GM19238 (cell line): ENCODE data around the gene BICRA.
"Not testable (repeated sequence)": the region's sequence is repeated elsewhere in the genome, so short reads cannot be mapped to it uniquely, and the experiment has no call there.

Source experiments
- DNase-seq: peaks from one replicate; pipeline ENCODE4 v3.0.0; 2011; ENCODE audit warnings: low spot score; ENCODE audit not compliant: insufficient read length

The BICRA gene

DNA sequence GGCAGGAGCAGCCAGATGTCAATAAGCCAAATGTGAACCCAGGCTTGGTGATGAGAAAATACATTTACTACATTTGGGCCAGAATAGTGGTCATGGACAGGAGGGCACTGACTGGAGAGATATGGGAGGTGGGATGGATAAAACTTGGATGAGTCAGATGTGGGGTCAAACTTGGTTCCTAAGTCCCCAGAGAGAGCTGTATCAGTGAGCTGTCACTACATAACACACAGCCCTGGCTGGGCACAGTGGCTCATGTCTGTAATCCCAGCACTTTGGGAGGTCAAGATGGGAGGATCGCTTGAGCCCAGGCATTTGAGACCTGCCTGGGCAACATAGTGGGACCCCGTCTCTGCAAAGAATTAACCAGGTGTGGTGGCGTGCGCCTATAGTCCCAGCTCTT, 52.7 kb downstream of the BICRA start:
- no peak for DNase-seq

DNA sequence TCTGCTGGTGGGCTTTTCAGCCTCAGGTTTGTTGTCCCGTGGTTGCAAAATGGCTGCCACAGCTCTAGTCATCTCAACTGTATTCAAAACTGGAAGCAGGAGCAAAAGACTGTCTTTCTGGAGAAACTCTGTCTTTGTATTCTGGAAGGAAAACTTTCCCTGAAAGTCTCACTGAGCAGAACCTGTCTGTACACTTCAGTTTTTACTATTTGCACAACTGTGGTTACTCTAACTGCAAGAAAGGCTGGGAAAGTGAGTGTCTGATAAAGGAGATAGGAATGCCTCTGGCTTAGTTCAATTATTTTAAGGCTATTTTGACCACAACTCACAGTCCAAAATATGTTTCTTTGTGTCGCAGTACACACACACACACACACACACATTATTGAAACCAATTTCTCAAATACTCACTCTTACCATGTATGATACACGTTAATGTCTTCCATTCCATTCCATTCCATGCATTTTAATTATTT, 54.5 kb downstream of the BICRA start:
- no peak for DNase-seq

DNA sequence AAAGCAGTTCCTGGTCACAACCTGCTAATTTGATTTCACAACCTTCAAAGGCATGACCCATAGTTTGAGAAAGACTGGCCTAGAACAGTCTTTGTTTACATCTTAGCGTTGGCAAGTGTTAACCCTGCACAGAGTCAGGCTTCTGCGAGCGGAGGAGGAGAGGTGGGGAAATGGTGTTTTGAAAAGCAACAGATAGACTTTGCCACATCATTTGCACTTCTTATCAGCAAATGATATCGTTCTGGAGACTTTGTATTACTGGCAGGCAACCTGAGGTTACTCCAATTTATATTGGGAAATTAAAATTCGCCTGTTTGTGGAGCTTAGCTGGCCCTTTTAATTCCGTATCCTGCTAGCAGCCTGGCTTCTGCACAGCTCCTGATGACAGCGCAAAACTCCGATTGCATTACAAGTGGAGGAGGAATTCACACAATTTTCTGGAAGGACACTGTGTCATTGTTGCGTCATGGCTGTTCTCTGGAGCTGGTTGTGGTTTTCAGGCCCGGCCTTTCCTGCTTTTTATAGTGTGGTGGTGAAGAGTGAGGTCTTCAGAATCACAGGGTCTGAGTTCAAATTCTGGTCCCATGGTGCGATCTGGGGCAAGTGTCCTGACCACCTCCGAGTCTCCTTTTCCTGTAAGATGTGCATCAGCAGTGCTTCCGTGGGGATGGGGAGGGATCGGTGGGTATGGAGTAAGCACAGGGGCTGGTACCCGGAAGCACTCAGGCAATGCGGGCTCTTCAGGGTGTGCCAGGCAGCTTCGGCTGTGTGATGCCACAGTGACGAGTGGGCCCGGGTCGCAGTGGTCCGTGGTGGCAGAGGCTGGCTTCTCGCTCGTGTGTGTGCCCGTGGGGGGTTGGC, 55.2 kb downstream of the BICRA start:
- no peak for DNase-seq

DNA sequence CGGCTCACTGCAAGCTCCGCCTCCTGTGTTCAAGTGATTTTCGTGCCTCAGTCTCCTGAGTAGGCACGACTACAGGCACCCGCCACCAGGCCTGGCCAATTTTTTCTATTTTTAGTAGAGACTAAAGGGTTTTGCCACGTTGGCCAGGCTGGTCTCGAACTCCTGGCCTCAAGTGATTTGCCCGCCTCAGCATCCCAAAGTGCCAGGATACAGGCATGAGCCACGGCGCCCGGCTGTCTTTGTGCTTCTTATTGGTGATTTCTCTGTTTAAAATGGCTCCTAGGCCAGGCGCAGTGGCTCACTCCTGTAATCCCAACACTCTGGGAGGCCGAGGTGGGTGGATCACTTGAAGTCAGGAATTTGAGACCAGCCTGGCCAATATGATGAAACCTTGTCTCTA, 59.6 kb downstream of the BICRA start:
- DNase-seq = not testable (repeated sequence)

DNA sequence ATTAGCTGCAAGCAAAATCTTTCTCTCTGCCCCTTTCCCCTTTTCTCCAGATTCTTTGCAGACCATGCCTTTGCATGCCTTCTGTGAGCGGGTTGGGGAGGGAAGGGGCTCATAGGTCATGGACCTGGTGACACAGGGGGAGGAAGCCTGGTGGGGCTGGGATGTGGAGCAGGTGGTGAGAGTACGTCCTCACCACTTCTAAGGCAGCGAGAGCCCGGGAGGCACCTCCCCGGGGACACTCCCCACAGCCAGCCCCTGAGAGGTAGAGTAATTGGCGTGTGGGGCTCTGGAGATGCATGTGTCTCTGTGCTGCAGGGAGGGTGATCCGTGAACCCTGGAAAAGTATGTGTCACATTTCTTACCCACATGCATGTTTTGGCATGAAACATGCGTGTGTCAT, 61.8 kb downstream of the BICRA start:
- no peak for DNase-seq

DNA sequence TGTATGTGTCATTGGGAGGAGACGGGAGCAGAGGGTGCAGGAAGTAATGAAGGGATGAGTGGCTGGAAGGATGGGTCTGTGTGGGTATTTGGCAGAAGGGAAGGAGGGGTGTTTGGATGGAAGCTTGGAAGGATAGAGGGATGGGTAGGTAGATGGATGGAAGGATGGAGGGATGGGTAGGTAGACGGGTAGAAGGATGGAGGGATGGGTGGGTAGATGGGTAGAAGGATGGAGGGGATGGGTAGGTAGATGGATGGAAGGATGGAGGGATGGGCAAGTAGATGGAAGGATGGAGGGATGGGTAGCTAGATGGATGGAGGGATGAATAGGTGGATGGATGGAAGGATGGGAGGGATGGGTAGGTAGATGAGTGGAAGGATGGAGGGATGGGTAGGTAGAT, 62.6 kb downstream of the BICRA start:
- no peak for DNase-seq

DNA sequence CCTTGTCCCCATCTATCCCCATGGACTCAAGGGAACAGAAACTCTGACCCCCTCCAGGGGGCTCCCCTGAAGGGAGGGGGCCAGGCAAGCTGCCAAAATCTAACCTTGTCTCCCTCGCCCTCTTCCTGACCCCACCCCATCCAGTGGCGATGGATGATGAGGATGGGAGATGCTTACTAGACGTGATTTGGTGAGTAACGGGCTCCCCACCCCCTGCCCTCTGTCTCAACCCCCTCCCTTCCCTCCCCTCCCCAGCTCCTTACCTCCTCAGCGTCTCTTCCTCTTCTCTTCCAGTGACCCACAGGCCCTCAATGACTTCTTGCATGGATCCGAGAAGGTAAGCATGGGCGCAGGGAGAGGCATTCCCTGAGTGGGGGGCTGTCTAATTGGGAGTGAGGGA, 64.5 kb downstream of the BICRA start:
- DNase-seq = no peak

DNA sequence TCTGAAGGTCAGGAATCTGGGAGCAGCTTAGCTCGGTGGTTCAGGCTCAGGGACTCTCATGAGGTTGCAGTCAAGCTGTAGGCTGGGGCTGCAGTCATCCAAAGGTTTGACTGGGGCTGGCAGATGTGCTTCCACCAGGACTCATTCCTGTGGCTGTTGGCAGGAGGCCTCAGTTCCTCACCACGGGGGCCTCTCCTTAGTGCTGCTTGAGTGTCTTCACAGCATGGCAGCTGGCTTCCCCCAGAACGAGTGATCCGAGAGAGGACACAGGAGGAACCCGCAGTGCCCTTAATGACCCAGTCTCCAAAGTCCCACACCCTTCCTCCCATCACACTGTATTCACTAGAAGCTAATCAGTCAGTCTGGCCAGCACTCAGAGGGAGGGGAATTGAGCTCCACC, 65.6 kb downstream of the BICRA start:
- DNase-seq = no peak

DNA sequence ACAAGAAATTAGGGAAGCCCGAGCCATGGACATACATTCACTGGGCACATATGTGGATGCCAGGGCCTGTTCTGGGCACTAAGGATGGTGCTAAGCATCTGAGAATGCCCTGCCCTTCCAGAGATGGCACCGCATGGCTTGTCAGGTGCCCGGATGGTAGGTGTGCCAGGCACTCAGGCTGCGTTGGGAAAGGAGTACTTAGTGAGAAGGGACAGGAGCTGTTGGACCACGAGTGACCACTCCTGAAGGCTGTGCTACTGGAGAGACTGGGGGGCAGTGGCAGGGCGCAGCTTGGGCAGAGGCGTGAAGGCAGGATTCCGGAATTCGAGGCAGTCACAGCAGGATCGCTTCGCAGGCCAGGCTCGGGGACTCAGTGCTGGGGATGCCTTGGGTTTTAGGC, 66.3 kb downstream of the BICRA start:
- no peak for DNase-seq

DNA sequence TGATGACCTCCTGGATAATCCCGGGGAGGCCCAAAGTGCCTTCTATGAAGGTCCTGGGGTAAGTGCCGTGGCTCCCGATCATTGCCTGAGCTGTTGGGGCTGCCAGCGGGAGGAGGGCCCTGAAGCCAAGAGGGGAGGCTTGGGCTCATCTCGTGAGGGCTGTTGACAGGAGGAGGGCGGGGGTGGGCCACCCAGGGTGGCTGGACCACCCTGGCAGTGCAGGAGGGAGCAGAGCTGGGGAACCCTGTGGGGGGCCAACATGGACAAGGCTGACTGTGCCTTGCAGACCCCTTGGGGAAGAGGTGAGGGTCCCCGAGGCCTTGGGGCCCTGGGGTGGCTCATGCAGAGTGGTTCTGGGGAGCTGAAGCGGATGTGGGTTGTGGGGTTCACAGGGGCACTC, 66.9 kb downstream of the BICRA start:
- DNase-seq = no peak

DNA sequence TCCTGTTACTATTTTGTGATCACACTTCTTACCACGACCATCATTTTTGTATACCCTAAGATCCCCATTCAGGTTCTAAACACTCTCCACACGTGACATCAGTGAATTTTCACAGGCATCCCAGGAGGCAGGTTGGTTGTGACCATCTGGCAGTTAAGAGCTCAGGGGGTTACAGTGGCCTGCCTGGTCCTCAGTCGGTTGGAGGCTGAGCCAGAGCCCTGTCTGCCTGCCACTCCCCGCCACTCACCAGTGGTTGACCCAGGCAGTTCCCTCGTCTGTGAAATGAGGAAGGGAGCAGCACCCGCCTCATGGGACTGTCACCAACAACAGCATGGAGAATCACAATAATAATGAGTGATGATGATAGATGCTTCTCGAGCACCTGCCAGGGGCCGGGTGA, 67.9 kb downstream of the BICRA start:
- no peak for DNase-seq

DNA sequence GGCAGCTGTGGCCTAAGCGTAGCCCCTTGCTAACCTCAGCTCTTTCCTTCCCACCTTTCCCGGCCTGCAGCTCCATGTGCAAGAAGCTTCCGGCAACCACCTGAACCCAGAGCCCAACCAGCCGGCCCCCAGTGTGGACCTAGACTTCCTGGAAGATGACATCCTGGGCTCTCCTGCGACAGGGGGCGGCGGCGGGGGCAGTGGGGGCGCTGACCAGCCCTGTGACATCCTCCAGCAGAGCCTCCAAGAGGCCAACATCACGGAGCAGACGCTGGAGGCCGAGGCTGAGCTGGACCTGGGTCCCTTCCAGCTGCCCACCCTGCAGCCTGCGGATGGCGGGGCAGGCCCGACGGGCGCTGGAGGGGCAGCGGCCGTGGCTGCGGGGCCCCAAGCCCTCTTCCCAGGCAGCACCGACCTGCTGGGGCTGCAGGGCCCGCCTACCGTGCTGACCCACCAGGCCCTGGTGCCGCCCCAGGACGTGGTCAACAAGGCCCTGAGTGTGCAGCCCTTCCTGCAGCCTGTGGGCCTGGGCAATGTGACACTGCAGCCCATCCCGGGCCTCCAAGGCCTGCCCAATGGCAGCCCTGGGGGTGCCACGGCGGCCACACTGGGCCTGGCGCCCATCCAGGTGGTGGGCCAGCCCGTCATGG, 70.4 kb downstream of the BICRA start:
- no peak for DNase-seq

DNA sequence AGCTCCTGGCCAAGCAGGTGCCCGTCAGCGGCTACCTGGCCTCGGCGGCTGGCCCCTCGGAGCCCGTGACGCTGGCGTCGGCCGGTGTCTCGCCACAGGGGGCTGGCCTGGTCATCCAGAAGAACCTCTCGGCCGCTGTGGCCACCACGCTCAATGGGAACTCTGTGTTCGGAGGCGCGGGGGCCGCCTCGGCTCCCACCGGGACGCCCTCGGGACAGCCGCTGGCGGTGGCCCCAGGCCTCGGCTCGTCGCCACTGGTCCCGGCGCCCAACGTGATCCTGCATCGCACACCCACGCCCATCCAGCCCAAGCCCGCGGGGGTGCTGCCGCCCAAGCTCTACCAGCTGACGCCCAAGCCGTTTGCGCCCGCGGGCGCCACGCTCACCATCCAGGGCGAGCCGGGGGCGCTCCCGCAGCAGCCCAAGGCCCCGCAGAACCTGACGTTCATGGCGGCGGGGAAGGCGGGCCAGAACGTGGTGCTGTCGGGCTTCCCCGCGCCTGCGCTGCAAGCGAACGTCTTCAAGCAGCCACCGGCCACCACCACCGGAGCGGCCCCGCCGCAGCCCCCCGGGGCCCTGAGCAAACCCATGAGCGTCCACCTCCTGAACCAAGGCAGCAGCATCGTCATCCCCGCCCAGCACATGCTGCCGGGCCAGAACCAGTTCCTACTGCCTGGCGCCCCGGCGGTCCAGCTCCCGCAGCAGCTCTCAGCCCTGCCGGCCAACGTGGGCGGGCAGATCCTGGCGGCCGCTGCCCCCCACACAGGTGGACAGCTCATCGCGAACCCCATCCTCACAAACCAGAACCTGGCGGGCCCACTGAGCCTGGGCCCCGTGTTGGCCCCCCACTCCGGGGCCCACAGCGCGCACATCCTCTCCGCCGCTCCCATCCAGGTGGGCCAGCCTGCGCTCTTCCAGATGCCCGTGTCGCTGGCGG, 71.3 kb downstream of the BICRA start:
- no peak for DNase-seq

DNA sequence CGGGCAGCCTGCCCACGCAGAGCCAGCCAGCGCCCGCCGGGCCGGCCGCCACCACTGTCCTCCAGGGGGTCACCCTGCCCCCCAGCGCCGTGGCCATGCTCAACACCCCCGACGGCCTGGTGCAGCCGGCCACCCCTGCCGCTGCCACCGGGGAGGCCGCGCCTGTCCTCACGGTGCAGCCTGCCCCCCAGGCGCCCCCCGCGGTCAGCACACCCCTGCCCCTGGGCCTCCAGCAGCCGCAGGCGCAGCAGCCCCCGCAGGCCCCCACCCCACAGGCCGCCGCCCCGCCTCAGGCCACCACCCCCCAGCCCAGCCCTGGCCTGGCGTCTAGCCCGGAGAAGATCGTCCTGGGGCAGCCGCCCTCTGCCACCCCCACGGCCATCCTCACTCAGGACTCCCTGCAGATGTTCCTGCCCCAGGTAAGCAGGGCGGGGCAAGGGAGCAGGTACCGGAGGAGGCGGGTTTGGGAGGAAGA, 72.0 kb downstream of the BICRA start:
- DNase-seq = no peak

DNA sequence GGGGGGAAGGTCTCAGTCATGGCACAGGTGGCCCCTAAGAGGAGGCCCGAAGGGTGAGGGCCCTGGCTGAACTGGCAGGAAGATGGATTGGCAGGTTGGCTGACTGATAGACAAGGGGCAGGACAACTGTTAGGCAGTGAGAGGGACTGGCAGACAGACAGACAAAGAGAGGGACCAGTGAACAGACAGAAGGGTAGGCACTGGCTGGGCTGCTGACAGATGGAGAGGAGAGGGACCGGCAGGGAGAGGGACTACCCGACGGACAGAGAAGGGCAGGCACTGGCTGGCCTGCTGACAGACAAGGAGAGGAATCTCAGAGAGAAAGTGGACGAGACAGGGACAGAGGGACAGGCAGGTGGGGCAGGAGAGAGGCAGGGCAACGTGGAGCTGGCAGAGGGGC, 72.5 kb downstream of the BICRA start:
- DNase-seq = no peak

DNA sequence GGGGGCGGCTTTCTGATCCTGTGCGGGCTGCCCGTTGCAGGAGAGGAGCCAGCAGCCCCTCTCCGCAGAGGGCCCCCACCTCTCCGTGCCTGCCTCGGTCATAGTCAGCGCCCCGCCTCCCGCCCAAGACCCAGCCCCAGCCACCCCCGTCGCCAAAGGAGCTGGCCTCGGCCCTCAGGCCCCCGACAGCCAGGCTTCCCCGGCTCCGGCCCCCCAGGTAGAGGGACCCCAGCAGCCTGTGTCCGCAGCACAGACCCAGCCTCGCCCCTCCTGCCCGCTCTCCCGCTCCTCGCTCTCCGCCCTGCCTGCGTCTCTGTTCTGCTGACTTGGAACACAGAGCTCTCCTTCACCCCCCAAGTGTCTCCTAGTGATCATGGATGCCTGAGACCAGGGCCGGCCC, 73.0 kb downstream of the BICRA start:
- DNase-seq = no peak

DNA sequence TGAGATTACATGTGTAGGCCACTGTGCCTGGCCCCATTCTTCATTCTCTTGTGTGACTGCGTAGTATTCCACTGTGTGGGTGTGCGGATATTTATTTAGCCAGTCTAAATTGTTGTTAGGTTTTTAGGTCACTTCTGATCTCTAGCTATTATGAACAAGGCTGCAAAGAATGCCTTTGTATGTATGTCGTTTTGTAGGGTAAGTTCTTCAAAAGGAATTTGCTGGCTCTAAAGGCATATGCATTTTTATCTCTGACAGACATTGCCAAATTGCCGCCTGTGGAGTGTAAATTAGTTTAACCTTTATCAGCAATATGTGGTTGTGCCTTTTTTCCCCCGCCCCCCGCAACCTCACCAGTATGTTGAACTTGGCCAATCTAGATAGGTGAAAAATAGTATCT, 74.0 kb downstream of the BICRA start:
- DNase-seq = no peak

DNA sequence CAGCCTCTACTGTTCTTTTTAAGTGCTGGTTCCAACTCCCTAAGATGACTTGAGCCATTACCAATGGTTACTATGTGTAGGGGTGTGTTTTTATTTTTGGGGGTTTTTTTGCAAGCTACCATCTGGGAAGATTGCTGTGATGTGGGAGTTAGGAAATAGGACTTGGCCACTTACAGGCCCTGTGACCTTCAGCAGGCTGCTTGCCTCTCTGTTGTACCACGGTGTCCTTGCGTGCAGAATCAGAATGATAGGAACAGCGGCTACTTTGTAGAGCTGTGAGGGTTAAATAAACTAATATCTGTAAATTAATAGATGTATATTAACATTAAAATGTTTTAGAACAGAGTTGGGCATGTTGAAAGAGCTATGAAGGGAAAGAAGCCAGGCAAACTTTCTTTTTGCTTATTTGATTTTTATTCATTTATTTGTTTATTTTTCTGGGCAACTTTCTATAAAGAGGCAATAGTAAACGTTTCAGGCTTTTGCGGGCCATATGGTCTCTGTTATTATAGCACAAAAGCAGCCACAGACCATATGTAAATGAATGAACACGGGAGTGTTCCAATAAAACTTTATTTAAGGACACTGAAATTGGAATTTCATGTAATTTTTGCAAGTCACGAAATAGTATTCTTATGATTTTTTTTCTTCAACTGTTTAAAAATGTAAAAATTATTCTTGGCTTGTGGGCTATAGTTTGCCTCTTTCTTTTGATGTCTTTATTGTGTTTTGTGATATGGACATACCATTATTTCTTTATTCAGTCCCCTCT, 77.9 kb downstream of the BICRA start:
- DNase-seq = no peak

DNA sequence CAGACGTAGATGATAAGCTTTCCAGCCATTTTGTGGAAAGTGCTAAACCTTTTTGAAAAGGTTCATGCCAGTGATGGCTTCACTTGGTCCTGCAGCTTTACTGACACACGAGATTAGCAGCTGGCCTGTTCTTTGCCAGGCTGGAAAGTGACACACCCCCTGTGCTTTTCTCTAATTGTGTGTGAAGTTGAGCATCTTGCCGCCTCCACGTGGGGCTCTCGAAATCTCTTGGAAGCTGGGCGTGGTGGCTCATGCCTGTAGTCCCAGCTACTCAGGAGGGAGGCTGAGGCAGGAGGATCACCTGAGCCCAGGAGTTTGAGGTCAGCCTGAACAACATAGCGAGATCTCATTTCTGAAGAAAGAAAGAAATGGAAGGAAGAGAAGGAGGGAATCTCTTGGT, 79.0 kb downstream of the BICRA start:
- DNase-seq = no peak

DNA sequence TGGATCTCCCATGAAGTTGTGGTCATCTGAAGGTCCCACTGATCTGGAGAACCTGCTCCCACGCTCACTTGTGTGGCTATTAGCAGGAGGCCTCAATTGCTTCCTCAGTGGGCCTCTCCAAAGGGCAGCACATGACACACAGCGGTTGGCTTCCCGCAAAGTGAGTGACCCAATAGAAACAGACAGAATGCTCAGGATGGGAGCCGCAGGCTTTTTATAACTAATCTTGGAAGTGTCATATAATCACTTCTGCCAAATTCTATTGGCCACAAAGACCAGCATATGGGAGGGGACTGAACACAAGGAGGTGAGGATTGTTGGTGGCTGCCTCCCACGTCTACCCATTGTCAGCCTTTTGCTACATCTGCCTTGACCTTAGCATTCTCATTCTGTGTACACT, 82.2 kb downstream of the BICRA start:
- no peak for DNase-seq

DNA sequence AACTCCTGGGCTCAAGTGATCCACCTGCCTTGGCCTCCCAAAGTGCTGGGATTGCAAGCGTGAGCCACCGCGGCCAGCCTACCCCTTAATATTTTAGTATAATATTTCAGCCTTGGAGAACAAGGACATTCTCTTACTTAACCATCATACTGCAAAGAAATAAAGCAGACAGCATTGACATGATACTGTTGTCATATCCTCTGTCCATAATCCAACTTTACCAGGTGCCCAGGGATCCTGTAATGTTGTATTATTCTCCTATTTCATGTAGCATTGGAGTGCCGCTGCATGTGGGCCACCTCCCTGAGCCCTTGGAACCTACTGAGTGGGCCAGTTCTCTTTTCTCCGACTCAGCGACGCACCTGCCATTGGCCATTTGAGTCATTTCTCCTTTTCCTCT, 82.8 kb downstream of the BICRA start:
- no peak for DNase-seq
